ENCODE data around the gene PER3.

Gene PER3

DNA sequence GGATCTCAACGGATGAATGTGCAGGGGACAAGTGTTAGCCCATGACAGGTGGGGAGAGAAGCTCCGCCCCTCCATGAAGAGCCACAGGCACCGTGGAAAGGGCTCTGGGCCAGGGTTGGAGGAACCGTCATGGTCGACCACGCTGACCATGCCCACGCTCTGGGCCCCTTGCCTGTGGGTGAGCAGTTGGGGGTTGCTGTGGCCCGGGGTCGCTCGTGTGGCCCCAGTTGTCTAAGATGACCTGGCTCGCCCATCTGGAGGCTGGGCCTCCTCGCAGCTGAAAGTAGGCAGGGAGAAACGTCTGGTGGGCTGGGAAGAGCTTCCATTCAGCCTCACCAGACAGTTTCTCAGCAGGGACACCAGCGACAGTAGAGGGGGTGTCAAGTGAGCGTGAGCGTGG lies 81.9 kb downstream of the PER3 start:
- Histone ChIP-seq H3K4me1 (ENCODE audit: insufficient read depth, low read length, poor library complexity, severe bottlenecking) (no peaks in the 10 kb centered on the region), H3K79me2 (ENCODE audit: insufficient read depth, low read length) (no peaks in the 10 kb centered on the region), H3K36me3 (ENCODE audit: insufficient read depth, low read length) (no peaks in the 10 kb centered on the region), H3K9me3 (ENCODE audit: insufficient read depth, low read depth, low read length) (no peaks in the 10 kb centered on the region), H3K9me2 (replicated peaks; ENCODE audit: low read depth, low read length) (no peaks in the 10 kb centered on the region), H3K9ac (ENCODE audit: low read depth, low read length, poor library complexity, severe bottlenecking) (no peak overlapping the region), H4K20me1 (ENCODE audit: insufficient read depth, low read length, poor library complexity, severe bottlenecking) (no peaks in the 10 kb centered on the region), H3F3A (ENCODE audit: low read depth) (no peaks in the 10 kb centered on the region), H3K27me3 (ENCODE audit: insufficient read depth, low read length, poor library complexity, severe bottlenecking) (no peaks in the 10 kb centered on the region), H2AFZ (ENCODE audit: low read length) (no peak overlapping the region), H3K4me2 (ENCODE audit: low read depth, low read length, poor library complexity, severe bottlenecking) (no peak overlapping the region), H3K4me3 (ENCODE audit: low read length, poor library complexity, severe bottlenecking) (no peak overlapping the region)
- TF ChIP-seq EZH2phosphoT487 (IDR thresholded peaks at IDR 0.05; ENCODE audit: borderline replicate concordance): no peak
- TF ChIP-seq, protein P1, sequence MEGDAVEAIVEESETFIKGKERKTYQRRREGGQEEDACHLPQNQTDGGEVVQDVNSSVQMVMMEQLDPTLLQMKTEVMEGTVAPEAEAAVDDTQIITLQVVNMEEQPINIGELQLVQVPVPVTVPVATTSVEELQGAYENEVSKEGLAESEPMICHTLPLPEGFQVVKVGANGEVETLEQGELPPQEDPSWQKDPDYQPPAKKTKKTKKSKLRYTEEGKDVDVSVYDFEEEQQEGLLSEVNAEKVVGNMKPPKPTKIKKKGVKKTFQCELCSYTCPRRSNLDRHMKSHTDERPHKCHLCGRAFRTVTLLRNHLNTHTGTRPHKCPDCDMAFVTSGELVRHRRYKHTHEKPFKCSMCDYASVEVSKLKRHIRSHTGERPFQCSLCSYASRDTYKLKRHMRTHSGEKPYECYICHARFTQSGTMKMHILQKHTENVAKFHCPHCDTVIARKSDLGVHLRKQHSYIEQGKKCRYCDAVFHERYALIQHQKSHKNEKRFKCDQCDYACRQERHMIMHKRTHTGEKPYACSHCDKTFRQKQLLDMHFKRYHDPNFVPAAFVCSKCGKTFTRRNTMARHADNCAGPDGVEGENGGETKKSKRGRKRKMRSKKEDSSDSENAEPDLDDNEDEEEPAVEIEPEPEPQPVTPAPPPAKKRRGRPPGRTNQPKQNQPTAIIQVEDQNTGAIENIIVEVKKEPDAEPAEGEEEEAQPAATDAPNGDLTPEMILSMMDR (conservative IDR thresholded peaks at IDR 0.05; ENCODE audit: low read length): no peak

DNA sequence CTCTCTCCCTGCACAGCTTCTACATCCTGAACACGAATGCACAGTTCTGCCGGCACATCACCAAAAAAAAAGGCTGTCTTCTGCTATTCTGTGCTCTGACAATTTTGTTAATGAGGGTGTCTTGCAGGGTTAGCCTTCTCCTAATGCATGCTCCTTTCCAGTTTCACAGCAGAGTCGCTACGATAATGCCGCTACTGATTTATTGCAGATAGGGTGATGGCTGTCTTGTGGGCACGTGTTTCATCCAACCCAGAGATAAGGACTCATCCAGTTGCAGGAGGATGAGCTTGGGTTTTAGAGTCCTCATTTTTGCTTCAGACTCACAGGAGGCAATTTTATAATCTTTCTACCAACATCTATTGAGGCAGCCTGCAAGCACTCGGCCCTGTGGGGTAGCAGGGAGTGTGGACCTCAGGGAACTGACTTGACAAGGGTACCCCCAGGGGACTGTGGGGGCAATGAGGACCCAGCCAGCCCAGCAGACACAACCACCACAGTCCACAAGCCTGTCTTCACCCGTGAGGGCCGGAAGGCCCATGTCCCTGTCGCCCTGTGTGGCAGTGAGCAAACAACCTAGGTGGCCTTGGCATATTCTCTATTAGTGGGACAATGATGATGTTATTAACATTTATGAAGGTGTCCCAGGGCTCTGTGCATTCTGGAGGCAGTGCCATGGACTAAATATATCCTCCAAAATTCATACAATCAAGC lies 84.1 kb downstream of the PER3 start:
- H3K4me2 ChIP-seq (ENCODE audit: low read depth, low read length, poor library complexity, severe bottlenecking): no peak overlapping the region
- no peaks in the 10 kb centered on the region for H3K9me2 ChIP-seq (replicated peaks; ENCODE audit: low read depth, low read length)
- H3F3A ChIP-seq (ENCODE audit: low read depth): no peaks in the 10 kb centered on the region
- H3K9me3 ChIP-seq (ENCODE audit: insufficient read depth, low read depth, low read length): no peaks in the 10 kb centered on the region
- H3K4me1 ChIP-seq (ENCODE audit: insufficient read depth, low read length, poor library complexity, severe bottlenecking): no peaks in the 10 kb centered on the region
- H3K27me3 ChIP-seq (ENCODE audit: insufficient read depth, low read length, poor library complexity, severe bottlenecking): no peaks in the 10 kb centered on the region
- no peaks in the 10 kb centered on the region for H3K36me3 ChIP-seq (ENCODE audit: insufficient read depth, low read length)
- TF ChIP-seq EZH2phosphoT487 (IDR thresholded peaks at IDR 0.05; ENCODE audit: borderline replicate concordance): no peak
- TF ChIP-seq, protein P1 (conservative IDR thresholded peaks at IDR 0.05; ENCODE audit: low read length): no peak
- no peak overlapping the region for H3K4me3 ChIP-seq (ENCODE audit: low read length, poor library complexity, severe bottlenecking)
- no peaks in the 10 kb centered on the region for H3K79me2 ChIP-seq (ENCODE audit: insufficient read depth, low read length)
- no peak overlapping the region for H3K9ac ChIP-seq (ENCODE audit: low read depth, low read length, poor library complexity, severe bottlenecking)
- H4K20me1 ChIP-seq (ENCODE audit: insufficient read depth, low read length, poor library complexity, severe bottlenecking): no peaks in the 10 kb centered on the region
- no peak overlapping the region for H2AFZ ChIP-seq (ENCODE audit: low read length)

GRCh38 chr1:7869136-7869920 lies 85.2 kb downstream of the PER3 start:
- Histone ChIP-seq H3K4me3 (ENCODE audit: low read length, poor library complexity, severe bottlenecking) (no peak overlapping the region), H3F3A (ENCODE audit: low read depth) (no peaks in the 10 kb centered on the region), H3K27me3 (ENCODE audit: insufficient read depth, low read length, poor library complexity, severe bottlenecking) (no peaks in the 10 kb centered on the region), H3K9me3 (ENCODE audit: insufficient read depth, low read depth, low read length) (no peaks in the 10 kb centered on the region), H3K9me2 (replicated peaks; ENCODE audit: low read depth, low read length) (no peaks in the 10 kb centered on the region), H3K9ac (ENCODE audit: low read depth, low read length, poor library complexity, severe bottlenecking) (no peak overlapping the region), H4K20me1 (ENCODE audit: insufficient read depth, low read length, poor library complexity, severe bottlenecking) (no peaks in the 10 kb centered on the region), H3K4me1 (ENCODE audit: insufficient read depth, low read length, poor library complexity, severe bottlenecking) (no peaks in the 10 kb centered on the region), H3K36me3 (ENCODE audit: insufficient read depth, low read length) (no peaks in the 10 kb centered on the region), H2AFZ (ENCODE audit: low read length) (no peak overlapping the region), H3K79me2 (ENCODE audit: insufficient read depth, low read length) (no peaks in the 10 kb centered on the region), H3K4me2 (ENCODE audit: low read depth, low read length, poor library complexity, severe bottlenecking) (no peak overlapping the region)
- TF ChIP-seq, protein P1 (conservative IDR thresholded peaks at IDR 0.05; ENCODE audit: low read length): no peak
- no peak for TF ChIP-seq EZH2phosphoT487 (IDR thresholded peaks at IDR 0.05; ENCODE audit: borderline replicate concordance)
